GM19372 (cell line): Measurements from ENCODE around the gene COX4I1.

Experiments used
- ATAC-seq: cut with Tn5 transposase; IDR thresholded peaks from one replicate; pipeline ENCODE4 v1.9.1; 2021; ENCODE audit warnings: mild to moderate bottlenecking, low read depth, moderate library complexity; ENCODE audit not compliant: unreplicated experiment

Gene COX4I1

DNA sequence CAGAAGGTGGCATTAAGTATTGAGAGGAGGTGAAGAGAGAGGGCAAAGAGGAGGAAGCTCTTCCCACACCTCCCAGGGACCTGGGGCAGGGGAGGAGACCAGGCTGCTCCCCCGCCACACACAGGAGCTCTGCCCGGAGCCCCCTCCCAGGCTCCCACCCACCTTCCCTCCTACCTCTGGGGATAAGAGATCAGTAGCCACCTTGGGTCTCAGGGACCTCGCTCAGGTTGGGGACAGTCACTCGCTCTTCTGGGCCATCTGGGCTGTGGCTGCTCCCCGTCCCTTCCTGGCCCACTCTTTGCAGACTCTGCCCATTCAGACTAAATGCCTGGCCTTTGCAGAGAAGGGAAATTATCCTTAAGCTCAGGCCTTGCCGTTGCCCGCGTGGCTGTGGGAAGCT, 33.7 kb upstream of the COX4I1 start:
- no peak for ATAC-seq

DNA sequence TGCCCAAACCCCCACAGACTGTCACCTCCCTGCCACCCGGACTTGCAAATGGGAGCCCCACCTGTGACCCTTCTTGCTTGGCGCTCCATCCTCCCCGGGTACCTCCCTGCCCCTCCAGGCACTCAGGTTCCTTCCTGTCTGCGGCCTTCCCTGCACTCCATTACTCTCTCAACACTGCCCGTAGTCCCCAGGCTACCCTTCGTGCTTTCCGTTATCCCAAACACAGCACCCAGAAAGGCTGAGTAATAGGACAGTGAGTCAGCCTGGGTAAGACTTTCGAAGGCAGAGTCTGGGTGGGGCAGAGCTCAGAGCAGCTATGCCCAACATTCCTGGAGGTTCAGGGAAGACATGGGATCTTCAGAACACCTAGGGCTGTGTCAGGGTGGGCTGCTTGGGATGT, 32.0 kb upstream of the COX4I1 start:
- no peak for ATAC-seq

DNA sequence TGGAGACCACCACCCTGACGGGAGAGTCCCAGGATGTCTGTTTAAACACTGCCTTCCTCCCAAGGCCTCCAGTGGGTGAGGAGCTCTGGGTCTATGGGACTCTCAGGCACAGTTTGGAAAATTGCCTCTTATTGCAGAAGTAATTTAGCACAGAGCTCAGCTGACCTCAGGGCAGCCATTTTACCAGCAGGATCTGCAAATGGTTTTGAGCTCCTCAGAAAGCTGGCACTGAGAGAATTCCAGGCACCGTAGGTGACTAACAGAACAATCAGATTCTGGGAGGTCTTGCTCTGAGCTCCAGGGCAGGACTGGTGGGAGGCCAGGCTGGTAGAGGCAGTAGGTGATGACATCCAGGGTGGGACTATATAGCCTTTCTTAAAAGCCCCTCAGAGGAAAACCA, 31.3 kb upstream of the COX4I1 start:
- ATAC-seq, result no peak

DNA sequence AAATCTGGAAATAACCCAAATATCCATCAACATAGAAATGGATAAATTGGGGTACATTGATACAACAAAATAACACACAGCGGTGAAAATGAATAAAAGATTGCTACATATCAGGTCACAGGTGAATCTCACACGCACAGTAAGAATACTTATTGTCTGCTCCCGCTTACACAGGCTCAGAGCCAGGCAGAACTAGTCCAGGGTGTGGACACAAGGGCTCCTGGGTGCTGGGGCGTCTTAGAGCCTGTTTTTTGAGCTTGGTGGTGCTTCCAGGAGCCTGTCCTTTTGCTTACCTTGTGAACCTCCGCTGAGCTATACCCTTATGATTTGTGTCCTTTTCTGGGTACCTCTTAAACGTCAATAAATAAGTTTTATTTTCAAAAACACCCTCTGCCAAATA, 28.8 kb upstream of the COX4I1 start:
- no peak for ATAC-seq

DNA sequence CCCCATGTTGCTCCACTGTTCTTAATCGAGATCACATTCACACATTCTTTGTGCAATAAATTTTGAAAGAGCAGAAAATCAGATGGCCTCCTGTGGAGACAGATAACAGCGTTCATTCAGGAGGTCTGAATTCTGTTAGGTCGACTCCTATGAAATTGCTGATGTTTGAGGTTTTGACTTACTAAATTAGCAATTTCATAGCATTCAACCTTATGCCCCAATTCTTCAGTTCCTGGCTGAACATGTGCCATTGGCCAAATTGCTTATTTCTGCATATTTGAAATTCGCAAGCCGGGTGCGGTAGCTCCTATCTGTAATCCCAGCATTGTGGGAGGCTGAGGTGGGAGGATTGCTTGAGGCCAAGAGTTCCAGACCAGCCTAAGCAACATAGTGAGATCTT, 26.5 kb upstream of the COX4I1 start:
- ATAC-seq, result no peak

DNA sequence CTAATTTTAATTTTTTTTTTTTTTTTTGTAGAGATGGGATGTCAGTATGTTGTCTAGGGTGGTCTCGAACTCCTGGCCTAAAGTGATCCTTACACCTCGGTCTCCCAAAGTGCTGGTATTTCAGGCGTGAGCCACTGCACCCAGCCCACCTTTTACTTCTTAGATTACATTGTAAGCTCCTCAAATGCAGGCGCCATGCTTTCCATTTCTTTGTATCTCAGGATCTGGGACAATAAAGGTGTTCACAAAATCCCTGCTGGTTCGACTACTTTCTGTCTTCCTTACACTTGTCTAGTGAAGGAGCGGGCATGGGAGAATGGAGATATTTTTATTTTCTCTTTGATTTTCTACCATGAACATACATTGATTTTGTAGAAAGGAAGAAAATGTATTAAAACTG, 25.4 kb upstream of the COX4I1 start:
- ATAC-seq, result no peak

DNA sequence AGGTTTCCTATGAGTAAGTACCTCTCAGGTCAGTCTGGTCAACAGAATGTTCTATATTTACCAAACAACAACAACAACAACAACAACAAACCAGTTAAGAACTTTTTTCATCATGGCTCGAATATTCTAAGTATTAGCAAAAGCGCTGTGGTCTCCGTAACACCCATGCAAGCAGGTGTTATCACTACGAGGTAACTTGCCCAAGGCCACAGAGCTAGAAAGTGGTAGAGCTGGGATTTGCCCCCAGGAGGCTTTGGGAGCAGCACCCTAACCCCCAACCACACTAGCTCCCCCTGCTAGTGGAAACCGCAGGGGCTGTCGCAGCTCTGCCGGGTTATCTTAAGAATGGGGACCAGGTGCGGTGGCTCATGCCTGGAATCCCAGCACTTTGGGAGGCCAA, 24.7 kb upstream of the COX4I1 start:
- ATAC-seq, result no peak

DNA sequence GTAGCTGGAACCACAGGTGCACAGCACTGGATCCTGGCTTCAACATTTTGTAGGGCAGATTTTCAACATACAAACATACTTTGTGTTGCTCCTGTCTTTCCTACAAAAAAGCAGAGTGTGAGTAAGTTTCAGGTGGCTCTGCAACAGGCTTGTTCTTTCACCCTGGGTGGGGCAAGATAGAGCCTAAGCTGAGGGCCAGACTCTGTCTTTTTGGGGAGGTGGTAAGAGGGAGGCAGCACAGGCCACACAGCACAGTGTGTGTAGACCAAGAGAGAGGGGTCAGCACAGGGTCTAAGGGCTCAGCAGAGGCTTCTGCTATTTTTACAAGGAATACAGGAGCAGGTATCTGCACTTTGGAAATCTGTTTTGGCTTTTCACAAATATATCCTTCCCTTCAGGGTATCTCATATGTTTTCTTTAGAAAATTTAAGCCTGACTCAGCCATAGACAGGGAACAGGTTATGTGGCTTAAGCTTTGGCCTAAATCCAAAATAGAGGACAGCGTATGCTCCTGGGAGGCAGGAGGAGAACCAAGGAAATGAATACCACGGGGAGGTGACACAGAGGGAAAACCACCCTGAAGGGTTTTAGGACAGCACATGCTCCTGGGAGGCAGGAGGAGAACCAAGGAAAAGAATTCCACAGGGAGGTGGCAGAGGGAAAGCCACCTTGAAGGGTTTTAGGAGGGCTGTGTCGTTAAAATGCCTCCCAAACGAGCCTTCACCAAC, 21.7 kb upstream of the COX4I1 start:
- no peak for ATAC-seq

DNA sequence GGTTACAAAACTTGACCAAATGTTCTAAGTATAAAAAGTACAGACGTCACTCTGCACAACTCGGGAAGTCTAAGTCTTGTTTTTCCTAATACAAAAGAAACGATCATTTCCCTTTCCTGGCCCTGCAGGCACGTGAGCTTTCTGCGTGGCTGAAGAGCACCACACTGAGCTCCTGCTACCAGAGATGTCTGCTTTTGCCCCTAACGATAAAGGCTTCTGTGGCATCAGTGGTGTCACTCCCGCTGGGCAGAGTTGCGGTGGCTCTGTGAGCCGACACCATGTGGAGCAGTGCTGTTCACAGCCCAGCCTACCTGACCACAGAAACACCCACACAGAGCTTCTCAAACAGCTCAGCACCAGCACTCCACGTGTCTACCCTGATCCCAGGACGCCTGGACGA, 20.6 kb upstream of the COX4I1 start:
- ATAC-seq, result no peak

DNA sequence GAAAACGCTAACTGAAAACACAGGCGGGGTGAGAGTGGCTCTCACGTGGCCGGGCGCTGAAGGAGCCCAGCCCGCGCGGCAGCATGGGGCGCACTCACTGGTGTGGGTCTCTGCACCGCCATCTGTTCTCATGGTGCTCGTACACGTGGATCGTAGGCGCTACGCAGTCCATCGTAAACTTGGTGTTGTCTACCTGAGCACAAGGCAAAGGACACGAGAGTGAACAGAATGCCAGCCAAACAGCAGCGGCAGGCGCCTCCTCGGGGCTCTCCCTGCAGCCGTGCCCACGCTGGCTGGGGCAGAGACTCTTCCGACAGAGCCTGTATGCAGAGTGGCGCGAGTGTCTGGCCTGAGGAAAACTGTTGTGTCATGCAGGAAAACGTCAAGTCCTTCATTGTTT, 19.2 kb upstream of the COX4I1 start:
- no peak for ATAC-seq

DNA sequence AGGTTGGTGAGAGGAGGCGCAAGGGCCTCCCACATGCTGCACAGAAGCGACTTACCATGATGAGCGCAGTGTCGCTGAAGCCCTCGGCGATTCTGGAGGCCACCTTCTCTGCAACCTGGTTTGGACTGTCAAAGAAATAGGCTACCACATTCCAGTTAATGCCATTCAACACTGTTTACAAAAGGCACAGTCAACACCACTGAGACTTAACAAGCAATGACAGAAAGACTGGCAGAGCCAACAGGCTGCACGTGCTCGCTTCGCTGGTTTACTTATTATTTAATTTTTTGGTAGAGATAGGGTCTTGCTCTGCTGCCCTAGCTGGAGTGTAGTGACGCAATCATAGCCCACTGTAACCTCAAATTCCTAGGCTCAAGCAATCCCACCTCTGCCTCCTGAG, 18.3 kb upstream of the COX4I1 start:
- no peak for ATAC-seq

DNA sequence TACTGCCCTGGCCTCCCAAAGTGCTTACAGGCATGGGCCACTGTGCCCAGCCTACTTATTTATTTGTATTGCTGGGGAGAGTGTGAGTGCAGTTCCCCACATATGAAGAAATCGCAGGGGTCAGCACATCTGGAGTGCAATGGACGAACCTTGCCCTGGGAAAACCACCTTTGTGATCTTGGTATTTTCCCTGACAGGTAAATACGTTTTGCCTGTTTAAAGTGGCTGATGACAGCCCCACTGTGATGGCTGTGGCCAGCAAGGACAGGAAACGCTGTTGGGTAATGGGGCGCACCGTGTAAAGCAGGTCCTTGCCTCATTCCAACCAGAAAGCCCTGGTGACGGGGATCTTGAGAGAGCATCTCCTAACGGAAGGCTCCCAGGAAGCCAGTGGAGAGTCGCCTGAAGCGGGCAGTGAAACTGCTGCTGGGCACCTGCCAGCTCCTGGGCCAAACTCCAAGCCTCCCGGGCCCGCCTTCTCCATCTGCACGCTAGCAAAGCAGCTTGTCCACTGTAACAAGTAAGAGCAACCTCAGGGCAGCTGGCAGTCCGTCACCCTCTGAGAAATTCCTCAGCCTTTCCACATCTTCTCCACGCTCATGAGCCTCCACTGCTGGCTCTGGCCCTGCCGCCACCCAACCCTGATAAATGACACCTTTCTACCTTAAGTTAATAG, 17.7 kb upstream of the COX4I1 start:
- ATAC-seq, result no peak

DNA sequence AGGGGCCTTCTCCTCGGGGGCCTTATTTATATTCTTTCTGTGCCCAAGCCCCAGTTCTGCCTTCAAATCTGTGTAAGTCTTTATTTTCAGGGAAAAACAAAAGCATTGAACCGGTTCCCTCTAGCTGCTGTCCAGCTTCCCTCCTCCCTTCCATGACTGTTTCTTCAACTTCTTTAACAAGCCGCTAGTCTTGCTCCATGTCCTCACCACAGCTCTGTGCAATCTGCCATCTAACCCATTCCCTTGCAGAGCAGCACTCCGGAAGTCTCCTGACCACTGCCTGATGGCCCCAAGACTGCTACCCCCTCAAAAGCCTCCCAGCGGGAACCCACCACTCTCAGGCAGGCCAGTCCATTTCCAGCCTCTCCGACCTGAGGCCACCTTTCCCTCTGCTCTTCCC, 17.0 kb upstream of the COX4I1 start:
- ATAC-seq, result no peak

DNA sequence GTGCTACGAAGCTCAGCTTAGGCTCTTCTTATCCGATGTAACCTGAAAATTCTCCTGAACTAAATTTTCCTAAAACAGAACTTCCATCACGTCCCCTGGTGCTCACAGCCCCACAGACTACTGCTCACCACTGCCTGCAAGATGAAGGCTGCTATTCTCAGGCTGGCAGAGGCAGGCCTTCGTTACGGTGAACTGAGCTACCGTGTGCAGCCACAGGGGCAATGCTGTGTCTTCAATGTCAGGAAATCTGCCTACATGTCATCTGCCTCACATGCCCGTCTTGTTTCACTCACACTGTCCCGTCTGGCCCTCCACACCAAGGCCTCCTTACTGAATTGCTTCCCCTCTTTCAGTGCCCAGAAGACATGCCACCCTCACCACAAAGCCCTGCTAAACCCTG, 16.1 kb upstream of the COX4I1 start:
- no peak for ATAC-seq

DNA sequence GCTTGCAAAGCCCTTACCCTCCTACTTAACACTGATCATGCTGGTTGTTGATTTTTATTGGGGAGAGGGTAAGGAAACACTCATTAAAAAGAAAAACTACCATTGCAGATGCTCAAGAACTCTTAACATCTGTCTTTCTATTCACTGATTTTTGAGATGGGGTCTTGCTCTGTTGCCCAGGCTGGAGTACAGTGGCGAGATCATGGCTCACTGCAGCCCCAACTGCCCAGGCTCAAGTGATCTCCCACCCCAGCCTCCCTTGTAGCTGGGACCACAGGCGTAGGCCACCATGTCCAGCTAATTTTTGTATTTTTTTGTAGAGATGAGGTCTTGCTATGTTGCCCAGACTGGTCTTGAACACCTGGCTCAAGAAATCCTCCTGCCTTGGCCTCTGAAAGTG, 14.7 kb upstream of the COX4I1 start:
- ATAC-seq, result no peak

DNA sequence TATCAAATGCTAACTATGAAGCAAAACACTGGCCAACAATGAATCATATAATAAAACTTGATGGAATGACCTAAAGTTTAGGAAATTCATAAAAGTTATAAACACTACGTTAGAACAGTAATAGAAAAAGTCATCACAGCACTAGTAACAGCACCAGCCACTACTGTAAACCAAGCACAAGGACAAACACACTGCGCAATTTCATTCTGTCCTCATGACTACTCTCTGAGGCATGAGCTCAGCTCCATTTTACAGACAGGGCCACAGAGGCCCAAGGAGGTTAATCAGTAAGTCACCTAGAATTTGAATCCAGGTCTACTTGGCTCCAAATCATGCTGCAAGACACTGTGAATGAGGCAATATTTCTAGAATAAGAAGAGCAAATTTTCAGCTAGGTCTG, 13.6 kb upstream of the COX4I1 start:
- no peak for ATAC-seq

DNA sequence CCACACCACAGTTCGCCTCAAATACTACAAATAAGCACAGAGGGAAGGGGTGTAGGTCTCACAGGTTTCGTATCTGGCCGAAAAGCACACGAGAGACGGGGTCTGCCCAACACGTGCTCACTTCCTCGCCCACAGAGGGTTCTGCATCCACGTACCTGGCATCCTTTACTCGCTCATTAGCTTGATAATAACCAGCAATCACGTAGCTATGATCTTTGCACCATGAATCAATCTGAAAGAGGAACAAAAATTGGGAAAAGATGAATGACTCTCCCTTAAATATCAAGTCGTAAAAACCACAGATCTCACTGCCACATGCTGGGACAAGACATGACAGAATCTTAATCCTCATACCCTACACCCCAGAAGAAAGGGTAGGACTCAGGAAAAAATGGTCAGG, 10.7 kb upstream of the COX4I1 start:
- ATAC-seq, result no peak

DNA sequence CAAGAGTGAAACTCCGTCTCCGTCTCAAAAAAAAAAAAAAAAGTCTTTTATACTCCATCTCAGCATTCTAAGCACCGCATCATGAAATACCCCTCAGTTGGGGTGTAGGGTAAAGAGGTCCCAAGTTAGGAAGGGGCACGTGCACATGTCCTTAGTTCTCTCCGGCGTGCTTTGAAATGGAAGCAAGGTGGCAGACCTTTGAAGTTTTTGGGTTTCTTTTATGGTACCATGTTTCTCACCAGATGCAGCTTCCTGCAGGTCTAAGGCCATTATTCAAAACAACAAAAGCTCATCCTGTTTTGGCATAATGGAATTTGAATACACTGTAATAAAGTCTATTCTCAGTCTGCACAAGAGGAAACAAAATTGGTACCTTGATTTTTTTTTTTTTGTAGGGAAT, 9.7 kb upstream of the COX4I1 start:
- ATAC-seq, result no peak

DNA sequence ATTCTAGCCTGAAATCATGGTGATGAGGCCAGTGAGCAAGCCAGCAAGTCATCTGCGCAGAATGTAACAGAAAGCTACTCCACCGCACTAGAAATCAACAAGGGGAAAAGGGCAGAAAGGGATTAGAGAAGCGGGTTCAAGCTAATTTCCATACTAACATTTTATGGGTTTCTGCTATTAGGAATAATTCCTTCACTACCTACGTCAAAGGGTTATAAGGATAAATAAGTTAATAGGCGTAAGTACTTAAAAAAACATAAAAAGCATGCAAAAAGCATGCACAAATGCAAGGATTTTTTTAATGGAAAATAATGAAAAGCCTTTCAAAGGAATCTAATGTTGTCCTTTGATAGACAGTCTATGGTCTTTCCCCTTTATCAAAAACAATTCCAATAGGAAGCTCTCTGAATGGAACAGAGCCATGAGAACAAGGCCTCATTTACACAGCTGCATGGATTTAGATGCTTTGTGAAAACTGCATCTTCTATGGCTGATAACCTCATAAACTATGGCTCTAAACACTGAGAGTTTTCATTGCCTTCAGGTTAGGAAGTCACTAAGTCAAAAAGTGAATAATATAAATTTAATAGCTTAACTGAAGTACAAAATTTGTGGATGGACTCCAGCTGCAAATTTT, 5.7 kb upstream of the COX4I1 start:
- no peak for ATAC-seq

DNA sequence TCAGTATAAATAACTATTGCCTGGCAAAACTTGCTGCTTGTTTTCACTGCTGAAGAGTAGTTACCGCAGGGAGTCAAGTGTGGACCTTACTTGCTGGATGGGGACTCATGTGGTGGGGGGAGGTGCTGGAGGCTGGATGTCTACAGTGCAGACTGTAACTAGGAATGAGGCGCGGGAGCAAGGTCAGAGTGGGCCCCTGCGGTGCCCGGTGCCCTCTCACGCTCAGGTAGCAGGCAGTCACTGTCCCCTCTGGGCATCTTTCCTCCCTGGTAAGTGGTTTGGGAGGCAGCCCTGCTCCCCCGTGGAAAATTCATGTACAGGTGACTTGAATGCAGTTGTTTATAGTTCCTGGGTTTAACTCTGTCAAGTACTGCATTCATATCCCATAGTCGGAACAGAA, 4.8 kb upstream of the COX4I1 start:
- no peak for ATAC-seq

DNA sequence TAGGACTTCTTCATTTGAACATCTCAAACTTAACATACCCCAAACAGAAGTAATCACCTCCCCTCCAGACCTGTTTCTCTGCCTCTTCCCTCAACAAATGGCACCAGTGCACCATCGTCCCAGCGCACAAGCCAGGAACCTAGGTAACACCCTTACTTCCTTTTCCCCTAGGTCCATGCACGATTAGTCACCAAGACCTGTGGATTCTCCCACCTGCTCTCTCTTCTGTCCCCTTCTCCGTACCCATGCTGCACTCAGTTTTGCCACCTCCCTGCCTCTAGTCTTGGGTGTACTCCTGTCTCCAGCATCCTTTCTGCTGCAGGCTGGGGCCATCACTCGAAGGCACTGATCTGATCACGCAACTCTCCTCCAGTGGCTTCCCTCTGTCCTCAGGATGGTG, 3.3 kb upstream of the COX4I1 start:
- ATAC-seq, result no peak

DNA sequence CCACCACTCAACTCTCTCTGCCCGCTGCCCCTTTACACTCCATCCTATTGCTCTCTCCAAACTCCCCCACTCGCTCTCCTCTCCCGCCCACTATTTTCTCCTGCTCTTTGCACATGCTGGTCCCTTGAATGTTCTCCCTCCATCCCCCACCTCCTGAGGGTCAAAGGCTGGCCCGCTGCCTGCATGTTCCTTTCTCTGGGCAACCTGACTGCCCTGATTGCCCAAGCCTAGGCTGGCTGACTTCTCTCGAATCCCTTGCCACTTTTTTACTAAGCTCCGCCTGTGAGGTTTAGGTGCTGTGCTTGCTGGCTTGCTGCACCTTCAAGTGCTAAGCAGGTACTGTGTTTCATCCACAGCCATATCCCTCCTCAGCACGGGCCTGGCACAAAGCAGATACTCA, 2.9 kb upstream of the COX4I1 start:
- ATAC-seq, result no peak
